ENCODE results near the gene RBM18.

The RBM18 gene

DNA sequence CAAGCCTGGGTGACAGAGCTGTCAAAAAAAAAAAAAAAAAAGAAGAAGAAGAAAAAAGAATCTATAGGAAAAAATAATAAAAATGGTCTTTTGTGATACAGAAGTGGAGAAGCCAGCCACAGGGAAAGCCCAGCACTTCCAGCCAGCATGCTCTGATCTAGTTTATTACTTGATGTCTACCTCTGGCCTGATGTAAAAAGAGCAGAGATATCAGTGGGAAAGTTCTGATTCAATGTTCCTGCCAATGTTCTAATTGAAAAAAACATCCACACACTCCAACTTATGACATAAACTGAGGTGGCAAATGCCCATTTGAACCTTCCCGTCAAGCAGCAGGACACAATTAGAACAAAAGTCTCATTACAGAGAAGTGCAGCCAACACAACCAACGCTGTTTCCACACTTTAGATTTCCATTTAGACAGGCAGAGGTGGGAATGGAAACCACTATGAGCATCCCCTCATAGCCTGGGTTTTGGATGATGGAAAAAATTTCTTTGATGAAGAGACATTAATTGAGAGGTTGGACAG is 5.7 kb downstream of the RBM18 start:
- no peak for DNase-seq (ENCODE audit: low read depth)

DNA sequence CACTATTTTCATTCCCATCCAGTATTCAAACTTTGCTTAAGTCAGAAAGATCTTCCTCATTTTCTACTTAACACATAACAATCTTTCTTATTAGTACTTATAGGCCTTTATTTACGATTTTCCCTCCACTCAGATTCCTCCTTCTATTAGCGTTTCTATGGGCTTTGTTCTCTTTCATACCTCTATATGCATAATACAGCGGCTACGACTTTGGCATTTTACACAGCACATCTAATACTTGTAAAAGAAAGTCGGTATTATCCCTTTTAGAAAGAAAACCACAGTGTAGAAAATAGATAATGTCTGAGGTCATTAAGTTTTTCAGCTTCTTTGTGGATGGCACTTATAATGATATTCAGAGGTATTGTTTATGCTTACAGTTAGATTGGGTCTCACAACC is 8.4 kb downstream of the RBM18 start:
- no peak for DNase-seq (ENCODE audit: low read depth)

DNA sequence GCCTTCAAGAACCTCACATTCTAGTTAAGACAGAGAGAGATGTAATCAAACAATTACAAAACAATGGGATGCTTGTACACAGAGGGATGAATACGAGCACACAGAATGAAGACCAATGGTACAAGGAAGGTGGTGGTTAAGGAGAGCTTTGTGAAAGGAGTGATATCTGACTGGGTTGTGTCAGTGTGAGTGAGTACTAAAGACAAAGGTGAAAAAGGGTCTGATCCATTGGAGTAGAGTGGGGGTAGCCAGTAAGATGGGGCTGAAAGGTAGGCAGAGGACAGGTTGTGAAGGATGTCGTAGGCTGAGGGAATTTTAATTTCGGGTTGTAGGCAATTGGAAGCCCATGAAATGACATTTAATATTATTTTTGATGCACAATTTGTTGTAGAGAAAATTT is 9.9 kb downstream of the RBM18 start:
- no peak for DNase-seq (ENCODE audit: low read depth)

DNA sequence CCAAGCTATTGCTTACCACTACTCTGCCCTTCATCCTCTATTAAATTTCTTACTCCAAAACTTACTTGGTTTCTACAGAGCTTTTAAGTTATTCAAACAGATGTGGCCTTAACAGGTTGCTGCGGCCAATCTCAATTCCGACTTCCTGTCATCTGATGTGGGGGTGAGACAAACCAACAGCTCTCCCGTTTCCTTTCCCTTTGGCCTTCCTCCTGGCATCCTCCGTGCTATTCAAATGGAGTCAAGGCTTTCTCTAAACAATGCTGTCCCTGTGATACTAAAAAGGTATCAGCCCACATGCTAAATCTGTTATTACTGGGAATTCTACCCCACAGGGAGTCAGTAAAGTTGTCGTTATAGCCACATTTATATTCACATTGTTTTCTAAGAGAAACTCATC is 11.8 kb downstream of the RBM18 start:
- no peak for DNase-seq (ENCODE audit: low read depth)

DNA sequence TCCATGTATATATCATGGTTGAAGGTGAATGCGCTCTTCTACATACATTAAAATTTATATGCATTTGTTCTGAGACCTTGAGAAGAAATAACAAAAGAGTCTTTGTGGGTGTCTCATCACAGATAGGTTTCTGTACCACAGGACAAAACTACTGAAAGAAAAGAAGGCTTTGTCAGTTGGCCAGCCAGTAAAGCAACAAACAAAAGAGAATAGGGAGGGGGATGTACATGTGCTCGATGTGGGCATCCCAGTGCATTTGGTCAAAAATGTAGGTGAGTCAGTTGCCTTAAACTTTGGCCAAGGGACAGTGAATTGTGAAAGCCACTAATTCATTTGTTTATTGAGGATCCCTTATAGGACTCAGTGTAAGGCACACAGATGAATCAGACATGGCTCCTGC is 13.3 kb downstream of the RBM18 start:
- DNase-seq (ENCODE audit: low read depth), result no peak

DNA sequence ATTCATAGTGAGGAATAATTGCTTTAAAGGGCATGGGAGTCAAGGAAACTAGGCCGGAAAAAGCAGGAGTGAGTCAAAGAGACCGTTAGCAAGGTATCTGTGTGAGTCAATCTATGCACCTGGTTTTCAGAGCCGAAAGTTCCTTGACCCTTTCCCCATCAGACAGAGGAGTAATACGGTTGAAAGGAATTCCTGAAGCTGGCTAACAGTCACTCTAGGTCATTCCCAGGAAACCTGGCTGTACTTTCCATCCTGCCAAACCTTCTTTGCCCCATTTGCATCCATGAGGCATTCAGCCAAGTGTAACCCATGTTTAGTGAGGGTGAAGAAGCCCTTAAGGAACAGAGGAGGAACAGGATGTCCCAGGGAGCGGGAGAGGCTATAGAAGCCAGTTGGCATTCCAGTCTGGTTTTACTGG is 16.2 kb downstream of the RBM18 start:
- no peak for DNase-seq (ENCODE audit: low read depth)

DNA sequence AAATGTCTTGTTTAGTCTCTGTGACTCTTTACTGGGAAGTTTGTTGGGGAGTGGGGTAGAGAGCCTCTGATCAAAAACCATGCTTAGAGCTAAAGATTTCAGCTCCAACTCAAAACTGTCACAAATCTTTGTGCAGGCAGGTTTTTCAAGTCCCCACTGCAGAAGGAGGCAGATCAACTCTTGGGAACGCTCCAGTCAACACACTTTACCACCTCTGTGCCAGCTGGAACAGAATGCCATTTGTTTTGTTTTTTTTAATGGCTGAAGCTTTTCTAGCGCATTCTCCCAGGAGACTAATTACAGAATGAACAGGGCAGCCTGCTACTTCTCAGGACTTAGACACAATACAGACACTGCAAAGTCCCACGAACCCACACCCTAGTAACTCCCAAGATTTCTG is 18.0 kb downstream of the RBM18 start:
- no peak for DNase-seq (ENCODE audit: low read depth)

DNA sequence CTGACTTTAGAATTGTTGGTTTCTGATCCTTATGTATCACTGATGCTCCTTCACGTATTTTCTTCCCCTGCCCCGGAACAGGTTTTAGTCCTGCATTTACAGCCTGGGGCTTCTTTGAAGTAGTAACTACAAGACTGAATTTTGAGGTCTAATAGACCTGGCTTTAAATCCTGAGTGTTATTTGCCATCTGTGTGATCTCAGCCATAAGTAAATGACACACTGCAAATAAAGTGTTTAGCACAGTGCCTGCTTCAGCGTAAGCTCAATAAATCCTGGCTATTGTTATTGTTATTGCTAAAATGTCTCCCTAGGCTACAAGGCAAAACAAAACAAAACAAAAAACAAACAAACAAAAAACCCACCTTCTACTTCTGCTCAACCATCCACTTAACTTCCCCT is 20.3 kb downstream of the RBM18 start:
- no peak for DNase-seq (ENCODE audit: low read depth)

DNA sequence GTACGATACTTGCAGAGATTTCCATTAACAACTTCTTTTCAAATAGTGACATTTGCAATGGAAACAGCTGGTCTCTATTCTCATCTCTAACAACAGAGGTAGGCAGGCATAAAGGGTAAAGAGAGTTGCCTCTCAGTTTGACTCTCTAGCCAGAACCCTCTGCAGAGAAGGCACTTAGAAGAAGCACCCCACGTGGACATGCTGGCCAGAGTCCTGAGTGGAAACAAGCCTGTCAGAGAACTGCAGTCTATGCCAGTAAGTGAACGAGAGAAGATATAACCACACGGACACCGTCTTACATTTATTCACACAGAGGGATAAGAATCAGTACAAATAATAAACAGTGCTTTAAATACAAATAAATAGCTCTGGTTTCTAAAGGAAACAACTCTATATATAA is 24.9 kb downstream of the RBM18 start:
- no peak for DNase-seq (ENCODE audit: low read depth)

DNA sequence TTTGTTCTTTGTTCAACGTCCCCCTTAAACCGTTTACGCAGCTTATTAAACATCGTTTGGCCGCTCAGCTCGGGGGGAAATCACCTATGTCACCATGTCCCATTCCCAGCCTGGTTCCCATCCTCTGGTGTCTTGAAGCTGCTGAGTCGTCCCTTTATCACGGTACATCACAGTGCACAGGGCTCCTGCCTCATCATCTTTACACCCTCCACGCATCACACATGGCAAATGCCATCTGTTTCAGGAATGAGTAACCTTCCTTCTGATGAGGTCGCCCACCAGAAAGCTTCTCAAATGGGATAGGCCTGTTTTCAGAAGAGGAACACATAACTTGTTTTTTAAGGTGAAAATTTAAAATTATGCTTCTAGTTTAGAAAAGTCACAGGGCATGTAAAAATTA is 28.0 kb downstream of the RBM18 start:
- no peak for DNase-seq (ENCODE audit: low read depth)

DNA sequence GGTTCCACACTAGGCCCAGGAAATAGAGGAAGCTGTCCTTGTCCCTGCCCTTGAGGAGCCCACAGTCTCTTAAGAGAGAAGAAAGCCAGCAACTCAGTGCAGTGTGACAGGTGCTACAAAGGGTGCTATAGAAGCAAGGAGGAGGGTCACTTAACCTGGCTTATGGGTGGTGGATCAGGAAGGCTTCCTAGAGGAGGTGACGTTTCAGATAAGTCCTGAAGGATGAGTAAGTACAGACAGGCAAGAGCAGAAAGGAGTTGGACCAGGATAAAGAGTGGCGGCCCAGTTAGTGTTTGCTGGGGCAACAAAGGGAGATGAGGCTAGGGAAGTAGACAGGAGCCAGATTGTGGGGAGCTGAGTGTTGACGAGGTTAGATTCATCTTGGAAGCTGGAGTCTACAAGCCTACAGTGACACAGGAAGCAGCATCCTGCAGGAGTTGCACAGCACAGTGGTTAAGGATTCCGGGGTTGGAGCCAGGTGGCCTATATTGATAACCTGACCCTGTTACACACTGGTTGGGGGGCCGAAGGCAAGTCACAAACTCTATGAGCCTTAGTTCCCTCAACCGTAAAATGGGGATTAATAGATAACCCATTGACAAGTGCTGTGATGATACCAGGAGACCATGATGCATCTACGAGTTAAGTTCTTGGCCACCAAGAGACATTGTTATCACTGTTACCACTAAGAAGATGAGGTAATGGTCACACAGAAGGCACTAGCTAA is 30.5 kb downstream of the RBM18 start:
- DNase-seq (ENCODE audit: low read depth), result no peak

DNA sequence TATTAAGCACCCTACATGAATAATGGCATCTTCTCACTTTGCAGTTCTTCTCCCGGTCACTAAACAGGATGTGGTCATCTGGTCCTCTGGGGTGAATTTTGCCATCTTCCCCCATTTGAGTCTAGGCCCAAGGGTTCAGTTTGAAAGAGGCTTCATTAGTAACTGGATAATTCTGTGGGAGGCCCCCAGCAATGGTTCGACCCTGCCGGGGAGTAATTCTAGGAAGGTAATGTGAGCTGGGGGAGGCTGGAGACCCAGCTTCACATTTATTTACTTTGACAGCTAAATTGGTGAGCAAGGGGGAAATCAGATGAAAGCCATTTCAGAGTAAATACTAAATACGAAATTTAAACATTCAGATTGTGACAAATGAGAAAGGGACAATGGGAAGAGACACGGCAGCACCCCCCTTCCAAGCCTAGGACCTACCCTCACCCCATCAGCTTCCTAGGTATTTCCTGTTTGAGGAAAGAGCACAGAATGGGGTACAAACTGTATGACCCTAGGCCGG is 31.8 kb downstream of the RBM18 start:
- no peak for DNase-seq (ENCODE audit: low read depth)

DNA sequence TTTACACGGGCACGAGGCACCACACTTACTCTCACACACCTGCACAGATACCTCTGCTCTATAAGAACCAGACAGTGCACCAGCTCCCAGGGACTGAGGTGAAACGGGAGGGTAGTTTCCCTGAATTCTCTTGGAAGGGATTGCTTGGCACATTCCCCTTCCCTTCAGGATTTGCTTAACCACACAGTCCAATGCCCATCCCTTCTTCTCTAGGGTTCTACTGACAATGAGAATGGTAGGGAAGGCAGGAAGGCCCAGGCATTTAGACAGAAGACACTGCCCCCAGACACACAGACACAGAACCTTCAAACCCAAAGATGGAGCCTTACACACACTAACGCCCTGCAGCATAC is 35.2 kb downstream of the RBM18 start:
- no peak for DNase-seq (ENCODE audit: low read depth)

DNA sequence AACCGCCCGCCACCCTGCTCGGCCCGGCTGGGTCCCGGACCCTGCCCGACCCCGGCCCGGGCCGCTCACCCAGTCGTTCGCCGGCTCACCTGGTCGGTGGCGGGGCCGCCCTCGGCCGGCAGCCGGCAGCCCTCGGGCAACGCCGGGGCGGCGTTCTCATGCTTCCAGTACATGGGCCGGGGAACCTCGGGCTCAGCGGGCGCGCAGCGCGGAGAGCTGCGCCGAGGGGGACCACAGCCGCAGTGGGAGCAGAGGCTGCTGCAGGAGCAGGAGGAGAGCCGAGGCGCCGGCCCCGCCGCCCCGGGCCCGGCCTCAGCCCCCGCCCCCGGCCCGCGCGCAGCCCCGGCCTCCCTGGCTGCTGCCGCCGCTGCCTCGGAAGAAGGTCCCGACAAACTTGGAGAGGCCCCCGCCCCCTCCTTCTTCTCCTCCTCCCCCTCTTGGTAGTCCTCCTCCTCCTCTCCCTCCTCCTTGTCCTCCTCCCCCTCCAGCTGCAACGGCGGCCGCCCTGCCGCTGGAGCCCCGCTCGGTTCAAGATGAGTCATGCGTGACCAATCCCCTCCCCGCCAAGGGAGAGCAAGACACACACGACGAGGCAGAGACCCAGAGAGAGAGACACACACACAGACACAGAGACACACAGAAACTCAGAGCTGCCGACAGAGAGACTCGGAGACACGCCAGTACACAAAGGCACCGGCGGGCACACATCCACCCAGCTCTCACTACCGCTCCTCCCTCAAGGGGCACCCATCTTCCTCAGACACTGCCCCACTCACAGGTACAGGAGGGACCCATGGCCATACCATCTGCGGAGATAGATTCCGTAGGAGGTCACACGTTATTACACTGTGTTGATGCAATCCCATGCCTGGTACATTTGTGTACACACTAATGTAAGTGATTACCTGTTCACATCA is 35.8 kb downstream of the RBM18 start, which contains the start of gene LHX6:
TSS of gene LHX6 (minus strand) at position 390 of the 917 bp plus-strand sequence. CDS start at position 173, 217 bp downstream.
- no peak for DNase-seq (ENCODE audit: low read depth)

DNA sequence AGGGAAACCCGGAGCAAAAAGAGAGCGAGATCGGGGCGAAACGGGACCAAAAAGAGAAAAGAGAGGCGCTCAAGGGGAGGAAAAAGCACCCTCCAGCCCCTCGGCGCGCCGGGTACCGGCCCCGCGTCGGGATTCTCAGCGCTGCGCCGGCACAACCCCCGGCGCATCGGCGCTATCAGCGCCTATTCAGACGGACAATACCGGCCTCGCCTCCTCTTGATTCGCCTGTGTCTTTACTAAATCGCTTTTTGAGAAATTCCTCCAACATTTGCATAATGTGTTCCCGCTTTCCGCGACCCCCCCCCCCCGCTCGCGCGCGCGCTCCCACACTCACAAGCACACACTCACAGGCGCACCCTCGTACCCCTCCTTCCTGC is 36.5 kb downstream of the RBM18 start:
- DNase-seq (ENCODE audit: low read depth), result no peak

DNA sequence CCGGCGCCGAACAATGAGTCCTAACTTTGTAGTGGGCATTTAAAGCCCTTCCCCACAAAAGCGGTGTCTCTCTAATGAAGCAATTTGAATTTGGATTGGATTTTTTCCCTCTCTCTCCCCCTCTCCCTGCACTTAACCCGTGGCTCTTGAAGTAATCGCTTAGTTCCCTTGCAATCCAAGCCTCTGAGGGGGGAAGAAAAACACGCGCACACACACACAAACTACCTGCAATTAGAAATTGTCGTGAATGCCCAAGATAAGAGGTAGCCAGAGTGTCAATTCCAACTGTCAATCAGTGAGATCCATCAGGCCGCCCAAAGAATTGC is 37.1 kb downstream of the RBM18 start:
- DNase-seq (ENCODE audit: low read depth), result no peak

DNA sequence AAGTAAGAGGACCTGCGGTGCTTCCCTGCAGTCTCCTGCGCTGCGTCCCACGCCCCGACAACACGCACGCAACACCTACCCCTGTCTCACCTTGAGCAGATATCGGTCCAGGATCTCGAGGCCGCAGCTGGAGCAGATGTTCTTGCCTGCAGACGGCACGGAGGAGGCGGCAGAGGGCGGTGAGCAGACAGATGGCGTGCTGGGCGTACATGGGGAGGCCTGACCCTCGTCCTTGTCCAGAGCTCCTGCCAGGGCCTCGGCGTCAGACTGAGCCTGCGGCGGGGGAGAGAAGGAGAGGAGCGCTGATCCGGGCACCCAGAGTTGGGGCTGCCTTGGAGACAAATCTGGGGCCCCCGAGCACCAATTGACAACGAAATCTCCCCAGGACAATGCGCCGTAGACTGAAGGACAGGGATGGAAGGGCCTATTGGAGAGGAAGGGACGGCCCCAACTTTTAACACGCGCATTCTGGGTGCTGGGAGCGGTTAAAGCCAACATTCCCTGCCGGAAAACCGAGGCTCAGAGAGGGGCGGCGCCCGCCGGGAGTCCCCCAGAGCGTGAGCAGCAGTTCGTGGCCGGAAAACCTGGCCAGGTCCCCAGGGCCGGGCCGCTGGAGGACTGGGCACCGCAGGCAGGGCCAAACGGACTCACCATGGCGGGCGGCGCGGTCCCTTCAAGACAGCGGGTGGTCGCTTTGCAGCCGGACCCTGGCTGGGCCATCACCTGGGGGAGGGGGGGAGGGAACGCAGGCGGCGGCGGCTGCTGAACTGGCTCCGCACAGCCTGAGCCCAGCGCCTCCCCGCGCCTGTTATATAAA is 37.7 kb downstream of the RBM18 start:
- DNase-seq (ENCODE audit: low read depth), result no peak

DNA sequence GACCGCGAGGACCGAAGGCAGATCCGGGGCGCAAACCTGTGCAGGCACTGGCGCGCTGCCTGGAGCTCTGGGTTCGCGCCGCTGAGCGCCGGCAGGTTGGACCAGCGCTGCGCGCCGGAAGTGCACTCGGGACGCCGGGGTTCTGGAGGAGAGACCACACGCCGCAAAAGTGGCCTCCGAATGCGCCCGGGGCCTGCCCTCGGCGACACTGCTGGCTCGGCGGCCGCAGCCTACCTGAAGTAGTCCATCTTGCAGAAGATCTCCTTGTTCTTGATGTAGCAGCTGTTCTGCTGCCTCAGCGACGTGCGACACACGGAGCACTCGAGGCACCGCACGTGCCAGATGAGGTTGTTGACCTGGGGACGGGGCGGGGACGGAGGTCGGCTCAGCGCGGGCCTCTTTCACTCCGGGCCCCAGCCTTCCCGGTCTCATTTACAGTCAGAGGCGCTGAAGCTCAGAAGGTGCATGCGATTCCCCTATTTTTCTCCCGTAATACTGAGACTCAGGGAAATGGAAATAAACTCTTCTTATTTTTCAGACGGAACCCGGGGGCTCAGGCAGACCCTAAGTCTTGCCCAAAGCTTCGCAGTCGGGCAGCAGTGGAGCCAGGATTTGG is 38.4 kb downstream of the RBM18 start:
- DNase-seq (ENCODE audit: low read depth), result no peak

DNA sequence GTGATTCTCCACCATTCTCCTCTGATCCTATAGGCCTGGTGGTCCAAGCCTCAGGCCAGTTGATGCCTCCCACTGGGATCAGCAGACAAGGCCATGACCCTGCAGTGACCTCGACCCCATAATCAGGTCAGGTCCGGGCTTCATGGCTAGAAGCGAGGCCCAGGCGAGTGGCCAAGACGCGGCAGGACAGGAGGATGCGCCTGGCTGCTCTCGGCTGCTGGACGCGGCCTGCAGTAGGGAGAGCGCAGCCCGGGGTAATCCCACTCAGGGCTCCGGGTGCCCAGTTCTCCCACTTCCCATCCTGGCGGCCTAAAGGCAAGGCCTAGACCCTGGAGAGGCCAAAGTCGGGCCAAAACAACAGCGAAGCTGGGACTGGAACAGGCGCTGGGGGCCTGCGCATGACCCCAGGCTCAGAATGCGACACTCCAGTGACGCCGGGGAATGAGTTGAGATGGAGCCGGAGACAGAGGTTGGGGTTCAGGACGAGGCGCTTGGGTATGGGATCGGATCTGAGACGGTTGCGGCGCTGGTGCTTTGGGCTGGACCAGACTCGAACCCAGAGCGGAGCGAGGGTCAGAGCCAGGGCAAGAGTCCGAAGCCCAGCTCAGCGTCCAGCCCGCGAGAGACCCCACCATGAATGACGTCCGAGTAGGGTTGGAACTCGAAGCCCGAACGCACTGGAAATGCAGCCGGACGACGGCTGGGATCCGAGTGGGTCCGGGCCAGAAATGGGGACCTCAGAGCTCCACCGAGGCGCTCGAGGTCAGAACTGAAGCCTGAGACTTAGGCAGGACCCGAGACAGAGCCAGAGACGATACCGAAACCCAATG is 39.1 kb downstream of the RBM18 start:
- no peak for DNase-seq (ENCODE audit: low read depth)

DNA sequence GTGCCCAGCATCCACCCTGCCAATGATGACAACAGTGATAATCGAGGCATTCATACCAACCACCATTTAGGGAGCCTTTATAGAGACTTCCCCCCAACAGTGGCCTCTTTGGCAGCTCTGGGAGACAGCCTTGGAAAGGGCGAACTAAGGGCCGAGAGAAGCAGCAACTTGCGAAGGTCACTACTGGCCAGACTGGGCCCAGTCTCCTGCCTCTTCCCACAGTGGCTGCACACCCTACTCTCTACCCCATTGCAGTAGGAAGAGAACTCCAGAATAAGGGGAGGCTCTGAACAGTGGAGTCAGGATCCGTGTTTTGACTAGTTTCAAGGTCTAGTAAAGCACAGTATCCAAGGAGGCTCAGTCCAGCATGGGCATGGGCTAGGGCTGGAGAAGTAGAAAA is 41.2 kb downstream of the RBM18 start:
- DNase-seq (ENCODE audit: low read depth), result no peak

DNA sequence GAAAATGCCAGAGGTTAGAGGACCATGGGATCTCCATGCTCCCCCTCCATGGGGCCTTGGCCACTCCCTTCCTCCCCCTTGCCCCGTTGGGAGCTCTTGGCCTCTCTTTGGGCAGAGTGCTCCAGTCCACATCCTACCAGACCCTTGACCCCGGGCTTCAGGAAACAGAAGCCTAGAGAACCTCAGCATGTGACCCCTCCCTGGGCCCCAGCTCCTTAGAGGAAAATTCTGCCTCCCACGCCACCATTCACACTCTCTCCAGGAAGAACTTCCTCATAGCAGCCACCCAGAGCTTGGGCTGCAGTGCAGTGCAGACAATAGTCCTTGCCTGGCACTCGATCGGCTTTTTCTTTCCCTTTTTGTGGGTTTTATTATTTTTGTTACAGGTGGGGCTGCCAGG is 41.8 kb downstream of the RBM18 start:
- no peak for DNase-seq (ENCODE audit: low read depth)
